ENCODE results near the gene BOLA2B.
"Not testable (repeated sequence)": the region's sequence is repeated elsewhere in the genome, so short reads cannot be mapped to it uniquely, and the experiment has no call there.

BOLA2B gene

GRCh38 chr16:30168746-30169145, 24.7 kb downstream of the BOLA2B start:
- peaks cover 17% of the 10 kb centered on the region for H3K4me1 ChIP-seq (ENCODE audit: control insufficient read depth, low read length)

DNA sequence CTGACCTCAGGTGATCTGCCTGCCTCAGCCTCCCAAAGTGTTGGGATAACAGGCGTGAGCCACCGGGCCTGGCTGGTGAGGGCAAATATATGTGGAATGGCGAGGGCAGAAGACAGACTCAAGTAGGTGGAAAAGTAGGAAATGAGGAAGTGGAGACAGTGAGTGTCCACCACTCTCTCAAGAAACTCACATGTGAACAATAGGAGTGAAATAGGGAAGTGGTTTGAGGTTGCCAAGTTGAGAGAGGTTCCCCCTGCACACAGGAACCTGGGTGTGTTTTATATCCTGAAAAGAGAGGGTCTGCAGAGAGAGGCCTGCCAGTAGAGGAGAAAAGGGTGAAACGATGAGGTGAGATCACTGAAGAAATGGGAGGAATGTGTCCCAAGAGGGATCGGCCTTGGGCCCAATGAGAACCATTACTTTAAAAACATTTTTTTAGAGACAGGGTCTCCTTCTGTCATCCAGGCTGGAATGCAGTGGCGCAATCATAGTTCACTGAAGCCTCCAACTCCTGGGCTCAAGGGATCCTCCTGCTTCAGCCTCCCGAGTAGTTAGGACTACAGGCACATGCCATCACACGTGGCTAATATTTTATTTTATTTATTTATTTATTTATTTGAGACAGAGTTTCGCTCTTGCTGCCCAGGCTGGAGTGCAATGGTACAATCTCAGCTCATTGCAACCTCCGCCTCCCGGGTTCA, 27.1 kb downstream of the BOLA2B start:
- peak overlapping the region; percentile 12; the same call in 1 of the 2 replicates for H3K4me3 ChIP-seq (ENCODE audit: low read length)
- no peaks in the 10 kb centered on the region for H3K9me3 ChIP-seq (ENCODE audit: control insufficient read depth, insufficient read depth, low read length)
- TF ChIP-seq, protein P1, sequence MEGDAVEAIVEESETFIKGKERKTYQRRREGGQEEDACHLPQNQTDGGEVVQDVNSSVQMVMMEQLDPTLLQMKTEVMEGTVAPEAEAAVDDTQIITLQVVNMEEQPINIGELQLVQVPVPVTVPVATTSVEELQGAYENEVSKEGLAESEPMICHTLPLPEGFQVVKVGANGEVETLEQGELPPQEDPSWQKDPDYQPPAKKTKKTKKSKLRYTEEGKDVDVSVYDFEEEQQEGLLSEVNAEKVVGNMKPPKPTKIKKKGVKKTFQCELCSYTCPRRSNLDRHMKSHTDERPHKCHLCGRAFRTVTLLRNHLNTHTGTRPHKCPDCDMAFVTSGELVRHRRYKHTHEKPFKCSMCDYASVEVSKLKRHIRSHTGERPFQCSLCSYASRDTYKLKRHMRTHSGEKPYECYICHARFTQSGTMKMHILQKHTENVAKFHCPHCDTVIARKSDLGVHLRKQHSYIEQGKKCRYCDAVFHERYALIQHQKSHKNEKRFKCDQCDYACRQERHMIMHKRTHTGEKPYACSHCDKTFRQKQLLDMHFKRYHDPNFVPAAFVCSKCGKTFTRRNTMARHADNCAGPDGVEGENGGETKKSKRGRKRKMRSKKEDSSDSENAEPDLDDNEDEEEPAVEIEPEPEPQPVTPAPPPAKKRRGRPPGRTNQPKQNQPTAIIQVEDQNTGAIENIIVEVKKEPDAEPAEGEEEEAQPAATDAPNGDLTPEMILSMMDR (IDR thresholded peaks at IDR 0.05; ENCODE audit: low read depth, low read length, poor library complexity, severe bottlenecking): no peak
- TF ChIP-seq EZH2phosphoT487 (IDR thresholded peaks at IDR 0.05; ENCODE audit: borderline replicate concordance, low read length): no peak
- peak overlapping the region; percentile 54 for H3K4me2 ChIP-seq (ENCODE audit: low read length)
- H4K20me1 ChIP-seq (ENCODE audit: control insufficient read depth, insufficient read depth, low read depth, low read length): no peaks in the 10 kb centered on the region
- H3K79me2 ChIP-seq (ENCODE audit: control insufficient read depth, low read length): no peaks in the 10 kb centered on the region
- H3K9me2 ChIP-seq (replicated peaks; ENCODE audit: control insufficient read depth, low read length): no peaks in the 10 kb centered on the region
- no peaks in the 10 kb centered on the region for H3K27me3 ChIP-seq (ENCODE audit: control insufficient read depth, low read length)
- H3K4me1 ChIP-seq (ENCODE audit: control insufficient read depth, low read length): peaks cover 17% of the 10 kb centered on the region
- H3F3A ChIP-seq (ENCODE audit: control insufficient read depth, insufficient read depth): no peaks in the 10 kb centered on the region
- no peaks in the 10 kb centered on the region for H3K36me3 ChIP-seq (ENCODE audit: control insufficient read depth, low read length)
- H3K27ac ChIP-seq (ENCODE audit: low read depth, low read length): no peak overlapping the region

More at GRCh38 chr16:30168746-30169145, 24.7 kb downstream of the BOLA2B start:
- H3K27me3 ChIP-seq (ENCODE audit: control insufficient read depth, low read length); H3F3A ChIP-seq (ENCODE audit: control insufficient read depth, insufficient read depth); H3K27ac ChIP-seq (ENCODE audit: low read depth, low read length); H3K79me2 ChIP-seq (ENCODE audit: control insufficient read depth, low read length); H3K9me2 ChIP-seq (replicated peaks; ENCODE audit: control insufficient read depth, low read length); H3K4me2 ChIP-seq (ENCODE audit: low read length); H3K9me3 ChIP-seq (ENCODE audit: control insufficient read depth, insufficient read depth, low read length); H4K20me1 ChIP-seq (ENCODE audit: control insufficient read depth, insufficient read depth, low read depth, low read length); H3K4me3 ChIP-seq (ENCODE audit: low read length); H3K36me3 ChIP-seq (ENCODE audit: control insufficient read depth, low read length): not testable (repeated sequence)

DNA sequence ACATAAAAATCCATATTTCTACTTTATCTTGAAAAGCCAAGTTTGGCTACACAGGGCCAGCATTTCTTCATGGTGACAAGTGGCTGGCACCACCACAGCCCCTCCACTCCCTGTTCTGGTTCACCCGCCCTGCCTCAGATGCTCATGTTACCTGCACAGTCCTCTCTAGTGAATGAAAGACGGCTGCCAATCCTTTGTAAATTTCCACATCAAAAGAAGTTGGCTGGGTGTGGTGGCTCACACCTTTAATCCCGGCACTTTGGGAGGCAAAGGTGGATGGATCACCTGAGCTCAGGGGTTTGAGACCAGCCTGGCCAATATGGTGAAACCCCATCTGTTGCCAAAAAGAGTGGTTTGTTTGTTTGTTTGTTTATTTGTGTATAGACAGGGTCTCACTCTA, 29.9 kb downstream of the BOLA2B start:
- Histone ChIP-seq H3K4me1 (ENCODE audit: control insufficient read depth, low read length) (peaks cover 25% of the 10 kb centered on the region), H3K4me2 (ENCODE audit: low read length) (no peak overlapping the region), H3F3A (ENCODE audit: control insufficient read depth, insufficient read depth) (no peaks in the 10 kb centered on the region), H3K27ac (ENCODE audit: low read depth, low read length) (no peak overlapping the region), H3K9me3 (ENCODE audit: control insufficient read depth, insufficient read depth, low read length) (no peaks in the 10 kb centered on the region), H3K36me3 (ENCODE audit: control insufficient read depth, low read length) (no peaks in the 10 kb centered on the region), H3K4me3 (ENCODE audit: low read length) (no peak overlapping the region), H3K79me2 (ENCODE audit: control insufficient read depth, low read length) (no peaks in the 10 kb centered on the region), H3K27me3 (ENCODE audit: control insufficient read depth, low read length) (no peaks in the 10 kb centered on the region), H3K9me2 (replicated peaks; ENCODE audit: control insufficient read depth, low read length) (no peaks in the 10 kb centered on the region), H4K20me1 (ENCODE audit: control insufficient read depth, insufficient read depth, low read depth, low read length) (no peaks in the 10 kb centered on the region)
- no peak for TF ChIP-seq EZH2phosphoT487 (IDR thresholded peaks at IDR 0.05; ENCODE audit: borderline replicate concordance, low read length)
- TF ChIP-seq, protein P1 (IDR thresholded peaks at IDR 0.05; ENCODE audit: low read depth, low read length, poor library complexity, severe bottlenecking): no peak

- Histone ChIP-seq H3K9me3 (ENCODE audit: control insufficient read depth, insufficient read depth, low read length) (no peaks in the 10 kb centered on the region), H3K4me2 (ENCODE audit: low read length) (no peak overlapping the region), H3F3A (ENCODE audit: control insufficient read depth, insufficient read depth) (0 out of 2 replicates have a peak, but pooled peaks cover 2% of the 10 kb centered on the region), H4K20me1 (ENCODE audit: control insufficient read depth, insufficient read depth, low read depth, low read length) (no peaks in the 10 kb centered on the region), H3K4me1 (ENCODE audit: control insufficient read depth, low read length) (peaks cover 8% of the 10 kb centered on the region), H3K9me2 (replicated peaks; ENCODE audit: control insufficient read depth, low read length) (no peaks in the 10 kb centered on the region), H3K27me3 (ENCODE audit: control insufficient read depth, low read length) (no peaks in the 10 kb centered on the region), H3K27ac (ENCODE audit: low read depth, low read length) (no peak overlapping the region), H3K4me3 (ENCODE audit: low read length) (no peak overlapping the region), H3K36me3 (ENCODE audit: control insufficient read depth, low read length) (no peaks in the 10 kb centered on the region), H3K79me2 (ENCODE audit: control insufficient read depth, low read length) (no peaks in the 10 kb centered on the region)
- TF ChIP-seq, protein P1 (IDR thresholded peaks at IDR 0.05; ENCODE audit: low read depth, low read length, poor library complexity, severe bottlenecking): no peak
- TF ChIP-seq EZH2phosphoT487 (IDR thresholded peaks at IDR 0.05; ENCODE audit: borderline replicate concordance, low read length): no peak
Observed at GRCh38 chr16:30157214-30157613, 36.3 kb downstream of the BOLA2B start.

Data from DOHH2 (cell line).